ENCODE measurements around the gene MAML2.

DNA sequence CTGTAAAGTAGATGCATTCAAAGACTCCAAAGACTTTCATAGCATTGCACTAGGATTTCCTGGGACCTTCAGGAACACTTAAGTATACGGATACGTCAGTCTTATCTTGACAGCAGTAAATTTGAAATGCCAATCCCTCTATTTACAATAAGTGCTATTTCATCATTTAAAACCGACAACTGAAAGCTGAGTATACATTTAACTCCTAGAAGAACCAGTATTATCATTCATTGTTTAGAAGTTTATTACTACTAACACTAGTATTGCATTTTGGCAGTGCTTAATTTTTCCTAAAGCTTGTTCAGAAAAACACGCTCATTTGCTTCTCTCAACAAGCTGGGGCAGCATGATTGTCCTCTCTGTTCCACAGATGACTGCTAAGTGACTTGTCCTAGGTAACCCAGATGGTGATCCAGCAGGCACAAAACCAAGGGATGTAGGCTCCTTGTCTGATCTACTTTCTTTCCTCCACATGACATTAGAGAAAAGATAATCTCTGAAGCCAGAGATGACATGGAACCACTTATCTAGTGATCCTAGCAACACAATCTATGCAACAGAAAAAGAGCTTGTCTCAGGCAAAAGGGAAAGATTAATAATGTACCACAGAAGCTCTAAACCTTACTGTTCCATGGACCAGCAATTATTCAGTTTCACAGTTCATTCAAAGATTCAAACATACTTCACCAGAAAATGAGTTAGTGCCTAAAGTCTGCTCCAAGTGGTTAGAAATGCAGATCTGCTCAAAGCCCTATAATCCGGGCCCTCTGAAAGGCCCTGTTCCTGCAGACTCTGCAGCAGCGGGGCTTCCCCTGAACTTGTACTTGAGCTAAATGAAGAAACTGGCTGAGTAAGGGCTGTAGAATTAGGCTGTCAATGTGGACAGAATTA, 5.2 kb downstream of the MAML2 start:
- TF ChIP-seq, protein P1, sequence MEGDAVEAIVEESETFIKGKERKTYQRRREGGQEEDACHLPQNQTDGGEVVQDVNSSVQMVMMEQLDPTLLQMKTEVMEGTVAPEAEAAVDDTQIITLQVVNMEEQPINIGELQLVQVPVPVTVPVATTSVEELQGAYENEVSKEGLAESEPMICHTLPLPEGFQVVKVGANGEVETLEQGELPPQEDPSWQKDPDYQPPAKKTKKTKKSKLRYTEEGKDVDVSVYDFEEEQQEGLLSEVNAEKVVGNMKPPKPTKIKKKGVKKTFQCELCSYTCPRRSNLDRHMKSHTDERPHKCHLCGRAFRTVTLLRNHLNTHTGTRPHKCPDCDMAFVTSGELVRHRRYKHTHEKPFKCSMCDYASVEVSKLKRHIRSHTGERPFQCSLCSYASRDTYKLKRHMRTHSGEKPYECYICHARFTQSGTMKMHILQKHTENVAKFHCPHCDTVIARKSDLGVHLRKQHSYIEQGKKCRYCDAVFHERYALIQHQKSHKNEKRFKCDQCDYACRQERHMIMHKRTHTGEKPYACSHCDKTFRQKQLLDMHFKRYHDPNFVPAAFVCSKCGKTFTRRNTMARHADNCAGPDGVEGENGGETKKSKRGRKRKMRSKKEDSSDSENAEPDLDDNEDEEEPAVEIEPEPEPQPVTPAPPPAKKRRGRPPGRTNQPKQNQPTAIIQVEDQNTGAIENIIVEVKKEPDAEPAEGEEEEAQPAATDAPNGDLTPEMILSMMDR (IDR thresholded peaks at IDR 0.05; ENCODE audit: borderline replicate concordance, extremely low read depth, low read length, poor library complexity, severe bottlenecking): no peak
- no peak for TF ChIP-seq EZH2 (IDR thresholded peaks at IDR 0.05; ENCODE audit: borderline replicate concordance, low read depth, low read length, severe bottlenecking)

All from DND-41 (cell line).